Measurements from ENCODE around the gene GCK.
"Not testable (repeated sequence)": the region's sequence is repeated elsewhere in the genome, so short reads cannot be mapped to it uniquely, and the experiment has no call there.

The GCK gene

GRCh38 chr7:44176486-44176885 is 12.8 kb downstream of the GCK start:
- no peak for DNase-seq

GRCh38 chr7:44175730-44176129 is 13.5 kb downstream of the GCK start:
- no peak for DNase-seq

GRCh38 chr7:44174694-44174948 is 14.6 kb downstream of the GCK start:
- not testable (repeated sequence) for DNase-seq

GRCh38 chr7:44173911-44174693 is 15.1 kb downstream of the GCK start:
- no peak for DNase-seq

GRCh38 chr7:44172803-44173424 is 16.3 kb downstream of the GCK start:
- no peak for DNase-seq

GRCh38 chr7:44172352-44172751 is 16.9 kb downstream of the GCK start:
- DNase-seq, result no peak

GRCh38 chr7:44171901-44172300 is 17.3 kb downstream of the GCK start:
- DNase-seq, result not testable (repeated sequence)

- no peak for DNase-seq
These were observed 21.3 kb downstream of the GCK start for GRCh38 chr7:44167920-44168319.

GRCh38 chr7:44163591-44163990 is 25.6 kb downstream of the GCK start:
- no peak for DNase-seq

- no peak for DNase-seq
These were observed 26.3 kb downstream of the GCK start for GRCh38 chr7:44162785-44163395.

- no peak for DNase-seq
These were observed 27.1 kb downstream of the GCK start for GRCh38 chr7:44162179-44162578.

GRCh38 chr7:44161371-44161770 is 27.9 kb downstream of the GCK start:
- DNase-seq, result no peak

GRCh38 chr7:44159824-44160630 is 29.2 kb downstream of the GCK start:
- DNase-seq, result no peak

GRCh38 chr7:44158873-44159631 is 30.2 kb downstream of the GCK start:
- DNase-seq, result no peak

- no peak for DNase-seq
These were observed 31.0 kb downstream of the GCK start for GRCh38 chr7:44158096-44158872.

GRCh38 chr7:44157116-44158080 is 31.8 kb downstream of the GCK start:
- DNase-seq, result no peak

- DNase-seq, result no peak
These were observed 32.7 kb downstream of the GCK start for GRCh38 chr7:44156453-44157010.

GRCh38 chr7:44155191-44156185 is 33.8 kb downstream of the GCK start:
- no peak for DNase-seq

GRCh38 chr7:44154703-44155102 is 34.5 kb downstream of the GCK start:
- no peak for DNase-seq
